HepG2 (cell line): Measurements from ENCODE around the gene ZNF554. TPM values are rescaled to one million over a fixed set of nuclear protein-coding genes. Genes with fewer than 3 reads are reported as not detected.
A peak's percentile ranks its signal among the peaks of the same experiment; 100 is the strongest.

Experiments used
- AGO2 ChIP-seq: fragments of 200-400 bp; formaldehyde crosslinking; optimal IDR thresholded peaks from 2 replicates; pipeline ENCODE3; 2017; ENCODE audit warnings: mild to moderate bottlenecking, low read depth, low read length, moderate library complexity
- BCL3 ChIP-seq: sonication (generic); formaldehyde crosslinking; IDR thresholded peaks from 2 replicates; pipeline ENCODE4 v1.5.1; 2020; ENCODE audit warnings: mild to moderate bottlenecking, missing genetic modification reagents, moderate library complexity
- CSRNP1 ChIP-seq: sonication (generic); formaldehyde crosslinking; IDR thresholded peaks from 2 replicates; pipeline ENCODE4 v1.8.1; 2023; ENCODE audit warnings: mild to moderate bottlenecking, missing genetic modification reagents
- CTCF ChIP-seq: sonication (generic); formaldehyde crosslinking; IDR thresholded peaks from 2 replicates; pipeline ENCODE4 v1.5.0; 2020; ENCODE audit warnings: mild to moderate bottlenecking, missing genetic modification reagents, moderate library complexity
- GPN1 ChIP-seq: sonication (generic); formaldehyde crosslinking; IDR thresholded peaks from 2 replicates; pipeline ENCODE4 v1.5.1; 2020; ENCODE audit warnings: missing genetic modification reagents, borderline replicate concordance
- ZBTB33 ChIP-seq: sonication (generic); formaldehyde crosslinking; IDR thresholded peaks from 2 replicates; pipeline ENCODE4 v1.4.0; 2020; ENCODE audit warnings: missing genetic modification reagents
- ZFP62 ChIP-seq: sonication (generic); formaldehyde crosslinking; IDR thresholded peaks from 2 replicates; pipeline ENCODE4 v1.4.0; 2020; ENCODE audit warnings: missing genetic modification reagents
- ZNF317 ChIP-seq: sonication (generic); formaldehyde crosslinking; IDR thresholded peaks from 2 replicates; pipeline ENCODE4 v1.5.0; 2020; ENCODE audit warnings: mild to moderate bottlenecking, missing genetic modification reagents
- ZNF34 ChIP-seq: sonication (generic); formaldehyde crosslinking; IDR thresholded peaks from 2 replicates; pipeline ENCODE4 v1.4.0; 2020; ENCODE audit warnings: mild to moderate bottlenecking, missing genetic modification reagents, borderline replicate concordance
- ZNF782 ChIP-seq: sonication (generic); formaldehyde crosslinking; IDR thresholded peaks from 2 replicates; pipeline ENCODE4 v1.4.0; 2020; ENCODE audit warnings: missing genetic modification reagents, mild to moderate bottlenecking, borderline replicate concordance
- ZNF839 ChIP-seq: sonication (generic); formaldehyde crosslinking; IDR thresholded peaks from 2 replicates; pipeline ENCODE4 v1.4.0; 2020; ENCODE audit warnings: missing genetic modification reagents, mild to moderate bottlenecking, borderline replicate concordance
- ZNF883 ChIP-seq: sonication (generic); formaldehyde crosslinking; IDR thresholded peaks from 2 replicates; pipeline ENCODE4 v1.5.1; 2020; ENCODE audit warnings: mild to moderate bottlenecking, missing genetic modification reagents; ENCODE audit errors: not compliant biosample characterization
- polyA plus RNA-seq, 8 experiments: library from polyadenylated mRNA; depleted of rRNA in 3 of 8; stranded (reverse) in 7 of 8; unstranded in 1 of 8; fragments of >200 nt; fragmentation: Illumina TruSeq in 4 of 8; extraction: Trizol in 4 of 8; gene quantifications; 2 replicates each; pipeline versions ENCODE4 v1.2.1 to v1.2.3, GENCODE V29; 2011 to 2016; ENCODE audit warnings: low read depth in 4 of 8, missing spikeins in 1 of 8, mixed read lengths in 1 of 8; ENCODE audit not compliant: insufficient read depth in 1 of 8
- total RNA-seq, 5 experiments: library from RNA; depleted of rRNA; stranded (reverse); fragments of >200 nt; fragmentation: Illumina TruSeq; extraction: Trizol; gene quantifications; 2 replicates each; pipeline ENCODE4 v1.2.3, GENCODE V29; 2016; ENCODE audit warnings: low read depth in 1 of 5
- TF ChIP-seq, protein P1 (sequence below): conservative IDR thresholded peaks from 2 replicates; pipeline ENCODE4 v1.6.1; 2018; ENCODE audit warnings: missing genetic modification reagents
- TF ChIP-seq, protein P2 (sequence below): sonication (generic); formaldehyde crosslinking; IDR thresholded peaks from 2 replicates; pipeline ENCODE4 v1.4.0; 2020; ENCODE audit warnings: missing genetic modification reagents, mild to moderate bottlenecking, borderline replicate concordance
- TF ChIP-seq, protein P3 (sequence below): sonication (generic); formaldehyde crosslinking; IDR thresholded peaks from 2 replicates; pipeline ENCODE4 v1.5.1; 2020; ENCODE audit warnings: missing genetic modification reagents, mild to moderate bottlenecking, borderline replicate concordance

The ZNF554 gene
- total and polyA plus RNA-seq, 2 of the 13 experiments (the other 11 are each of a cell fraction or from before 2014, with no cell fraction given), result 2.2 to 2.7 TPM

- peak; percentile 23; the same call in 1 of the 2 replicates for TF ChIP-seq CTCF (CRISPR knock-in tag)
- no peak for TF ChIP-seq BCL3 (CRISPR knock-in tag)
- TF ChIP-seq GPN1 (CRISPR knock-in tag), result no peak
- no peak for TF ChIP-seq ZNF317
- TF ChIP-seq ZBTB33 (CRISPR knock-in tag), result 0 out of 2 replicates have a peak, but pooled peaks have one; percentile 15
- no peak for TF ChIP-seq ZNF839 (CRISPR knock-in tag)
- TF ChIP-seq ZFP62 (CRISPR knock-in tag), result no peak
- TF ChIP-seq AGO2, result peak; percentile 70
- no peak for TF ChIP-seq ZNF883 (CRISPR knock-in tag)
- TF ChIP-seq, protein P1, sequence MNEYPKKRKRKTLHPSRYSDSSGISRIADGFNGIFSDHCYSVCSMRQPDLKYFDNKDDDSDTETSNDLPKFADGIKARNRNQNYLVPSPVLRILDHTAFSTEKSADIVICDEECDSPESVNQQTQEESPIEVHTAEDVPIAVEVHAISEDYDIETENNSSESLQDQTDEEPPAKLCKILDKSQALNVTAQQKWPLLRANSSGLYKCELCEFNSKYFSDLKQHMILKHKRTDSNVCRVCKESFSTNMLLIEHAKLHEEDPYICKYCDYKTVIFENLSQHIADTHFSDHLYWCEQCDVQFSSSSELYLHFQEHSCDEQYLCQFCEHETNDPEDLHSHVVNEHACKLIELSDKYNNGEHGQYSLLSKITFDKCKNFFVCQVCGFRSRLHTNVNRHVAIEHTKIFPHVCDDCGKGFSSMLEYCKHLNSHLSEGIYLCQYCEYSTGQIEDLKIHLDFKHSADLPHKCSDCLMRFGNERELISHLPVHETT (CRISPR knock-in tag), result no peak
- TF ChIP-seq, protein P2, sequence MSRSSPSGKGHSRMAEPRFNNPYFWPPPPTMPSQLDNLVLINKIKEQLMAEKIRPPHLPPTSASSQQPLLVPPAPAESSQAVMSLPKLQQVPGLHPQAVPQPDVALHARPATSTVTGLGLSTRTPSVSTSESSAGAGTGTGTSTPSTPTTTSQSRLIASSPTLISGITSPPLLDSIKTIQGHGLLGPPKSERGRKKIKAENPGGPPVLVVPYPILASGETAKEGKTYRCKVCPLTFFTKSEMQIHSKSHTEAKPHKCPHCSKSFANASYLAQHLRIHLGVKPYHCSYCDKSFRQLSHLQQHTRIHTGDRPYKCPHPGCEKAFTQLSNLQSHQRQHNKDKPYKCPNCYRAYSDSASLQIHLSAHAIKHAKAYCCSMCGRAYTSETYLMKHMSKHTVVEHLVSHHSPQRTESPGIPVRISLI (CRISPR knock-in tag), result no peak
- no peak for TF ChIP-seq ZNF782 (CRISPR knock-in tag)
- no peak for TF ChIP-seq ZNF34 (CRISPR knock-in tag)
- TF ChIP-seq, protein P3, sequence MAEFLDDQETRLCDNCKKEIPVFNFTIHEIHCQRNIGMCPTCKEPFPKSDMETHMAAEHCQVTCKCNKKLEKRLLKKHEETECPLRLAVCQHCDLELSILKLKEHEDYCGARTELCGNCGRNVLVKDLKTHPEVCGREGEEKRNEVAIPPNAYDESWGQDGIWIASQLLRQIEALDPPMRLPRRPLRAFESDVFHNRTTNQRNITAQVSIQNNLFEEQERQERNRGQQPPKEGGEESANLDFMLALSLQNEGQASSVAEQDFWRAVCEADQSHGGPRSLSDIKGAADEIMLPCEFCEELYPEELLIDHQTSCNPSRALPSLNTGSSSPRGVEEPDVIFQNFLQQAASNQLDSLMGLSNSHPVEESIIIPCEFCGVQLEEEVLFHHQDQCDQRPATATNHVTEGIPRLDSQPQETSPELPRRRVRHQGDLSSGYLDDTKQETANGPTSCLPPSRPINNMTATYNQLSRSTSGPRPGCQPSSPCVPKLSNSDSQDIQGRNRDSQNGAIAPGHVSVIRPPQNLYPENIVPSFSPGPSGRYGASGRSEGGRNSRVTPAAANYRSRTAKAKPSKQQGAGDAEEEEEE (CRISPR knock-in tag), result no peak
- no peak for TF ChIP-seq CSRNP1 (CRISPR knock-in tag)
Measured at GRCh38 chr19:2858864-2859263, 39.2 kb downstream of the ZNF554 start (continued).
